Activated CD8-positive, alpha-beta T cell treated with anti-CD3 and anti-CD28 coated beads for 36 hours (primary cell): Measurements from ENCODE around the gene SBF2. TPM values are rescaled to one million over a fixed set of nuclear protein-coding genes. Genes with fewer than 3 reads are reported as not detected.

Experiments used
- ATAC-seq: fragments of 200-7000 bp; cut with Tn5 transposase; one replicate; pipeline ENCODE4 v1.10.0; 2021; ENCODE audit warnings: mild to moderate bottlenecking, moderate library complexity
- CTCF ChIA-PET: fragments of 350-600 bp; sonication (Branson Sonifier 250); formaldehyde crosslinking; loops from one replicate; lab custom pipeline; 2021; ENCODE audit warnings: antibody characterized with exemption; lab: Charles Lee
- POLR2A ChIA-PET: fragments of 350-600 bp; sonication (Branson Sonifier 250); formaldehyde crosslinking; loops from one replicate; lab custom pipeline; 2021; ENCODE audit warnings: antibody characterized with exemption; lab: Charles Lee
- DNase-seq: peaks from one replicate; pipeline ENCODE4 v3.0.0-alpha.2; 2020
- H3K27ac Mint-ChIP-seq: one replicate; pipeline ENCODE4 v1.8.0; 2021; ENCODE audit warnings: mild to moderate bottlenecking, mixed read lengths
- H3K27me3 Mint-ChIP-seq: one replicate; pipeline ENCODE4 v1.8.0; 2021; ENCODE audit warnings: mixed read lengths
- H3K36me3 Mint-ChIP-seq: one replicate; pipeline ENCODE4 v1.8.0; 2021; ENCODE audit warnings: low read depth, mixed read lengths
- H3K4me1 Mint-ChIP-seq: one replicate; pipeline ENCODE4 v1.8.0; 2021; ENCODE audit warnings: low read depth, mixed read lengths
- H3K4me3 Mint-ChIP-seq: one replicate; pipeline ENCODE4 v1.8.0; 2021; ENCODE audit warnings: mild to moderate bottlenecking, moderate library complexity, mixed read lengths
- H3K9me3 Mint-ChIP-seq: one replicate; pipeline ENCODE4 v1.8.0; 2021; ENCODE audit warnings: mixed read lengths
- intact Hi-C: fragments of 100-400 bp; cut with micrococcal nuclease; formaldehyde crosslinking; loops from one replicate; pipeline ENCODE4 v1.10.0; 2022
- total RNA-seq, 2 experiments: library from RNA; stranded (reverse); gene quantifications; one replicate each; pipeline ENCODE4 v1.2.3, GENCODE V29; 2021
- TF ChIP-seq, protein P1 (sequence below): fragments of 200-600 bp; IDR thresholded peaks from one replicate; pipeline ENCODE4 v1.8.0; 2022; ENCODE audit warnings: antibody characterized with exemption, mild to moderate bottlenecking

The SBF2 gene
- total RNA-seq, 2 experiments from 2014 or later = 10.0 to 11.0 TPM

DNA sequence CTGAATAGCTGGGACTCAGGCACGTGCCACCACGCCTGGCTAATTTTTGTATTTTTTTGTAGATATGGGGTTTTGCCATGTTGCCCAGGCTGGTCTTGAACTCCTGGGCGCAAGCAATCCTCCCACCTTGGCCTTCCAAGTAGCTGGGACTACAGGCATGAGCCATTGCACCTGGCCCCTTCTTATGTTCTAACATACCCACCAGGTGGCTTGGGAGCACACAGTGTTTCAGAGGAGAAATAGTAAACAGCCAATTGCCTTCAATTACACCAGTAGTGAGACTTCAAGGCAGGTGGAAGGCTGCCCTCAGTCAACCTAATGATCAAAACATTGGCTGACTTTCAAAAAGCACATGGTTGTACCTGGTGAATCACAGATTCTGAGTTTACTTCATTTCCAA lies 462.9 kb downstream of the SBF2 start:
- intact Hi-C loops = no loop called here
- Mint-ChIP-seq H3K4me3 (no peak overlapping the region), H3K36me3 (no peaks in the 10 kb centered on the region), H3K27me3 (no peaks in the 10 kb centered on the region), H3K9me3 (no peaks in the 10 kb centered on the region), H3K27ac (no peak overlapping the region), H3K4me1 (peaks cover 4% of the 10 kb centered on the region)
- CTCF ChIA-PET = interaction anchor here (0.7 kb wide), 1 partner anchor 83 kb away, joined by 3 read pairs; no protein-coding TSS in a partner anchor
- TF ChIP-seq, protein P1, sequence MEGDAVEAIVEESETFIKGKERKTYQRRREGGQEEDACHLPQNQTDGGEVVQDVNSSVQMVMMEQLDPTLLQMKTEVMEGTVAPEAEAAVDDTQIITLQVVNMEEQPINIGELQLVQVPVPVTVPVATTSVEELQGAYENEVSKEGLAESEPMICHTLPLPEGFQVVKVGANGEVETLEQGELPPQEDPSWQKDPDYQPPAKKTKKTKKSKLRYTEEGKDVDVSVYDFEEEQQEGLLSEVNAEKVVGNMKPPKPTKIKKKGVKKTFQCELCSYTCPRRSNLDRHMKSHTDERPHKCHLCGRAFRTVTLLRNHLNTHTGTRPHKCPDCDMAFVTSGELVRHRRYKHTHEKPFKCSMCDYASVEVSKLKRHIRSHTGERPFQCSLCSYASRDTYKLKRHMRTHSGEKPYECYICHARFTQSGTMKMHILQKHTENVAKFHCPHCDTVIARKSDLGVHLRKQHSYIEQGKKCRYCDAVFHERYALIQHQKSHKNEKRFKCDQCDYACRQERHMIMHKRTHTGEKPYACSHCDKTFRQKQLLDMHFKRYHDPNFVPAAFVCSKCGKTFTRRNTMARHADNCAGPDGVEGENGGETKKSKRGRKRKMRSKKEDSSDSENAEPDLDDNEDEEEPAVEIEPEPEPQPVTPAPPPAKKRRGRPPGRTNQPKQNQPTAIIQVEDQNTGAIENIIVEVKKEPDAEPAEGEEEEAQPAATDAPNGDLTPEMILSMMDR = no peak
- no peak for ATAC-seq
- DNase-seq = no peak
- POLR2A ChIA-PET = interaction anchor here (1.1 kb wide), 1 partner anchor 34 kb away, joined by 3 read pairs; no protein-coding TSS in a partner anchor

DNA sequence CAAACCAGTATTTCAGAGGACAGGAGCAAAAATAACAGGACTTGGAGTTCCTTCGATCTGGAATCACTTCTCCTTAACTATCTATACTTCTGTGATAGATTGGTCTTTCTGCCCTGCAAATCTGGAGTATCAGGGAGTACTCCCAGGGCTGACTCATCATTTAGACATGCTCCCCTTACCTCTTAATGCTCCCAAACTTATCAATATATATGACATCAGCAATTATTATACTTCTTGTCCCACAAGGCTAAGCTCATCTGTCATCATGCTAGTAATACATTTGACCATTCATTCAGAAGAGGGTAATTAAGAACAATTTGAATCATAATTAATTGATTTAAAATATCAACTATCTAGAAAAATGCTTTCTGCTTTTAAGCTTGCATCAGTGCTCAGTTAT lies 466.3 kb downstream of the SBF2 start:
- CTCF ChIA-PET = interaction anchor here (0.7 to 1.2 kb wide), 5 partner anchors 9 to 190 kb away, joined by 3 to 5 read pairs (median 4); no protein-coding TSS in a partner anchor
- intact Hi-C loops = no loop called here
- Mint-ChIP-seq H3K4me3 (no peak overlapping the region), H3K9me3 (no peaks in the 10 kb centered on the region), H3K4me1 (peaks cover 12% of the 10 kb centered on the region), H3K36me3 (no peaks in the 10 kb centered on the region), H3K27me3 (no peaks in the 10 kb centered on the region), H3K27ac (no peak overlapping the region)
- TF ChIP-seq, protein P1 = no peak
- POLR2A ChIA-PET = no interaction called here
- DNase-seq (no peak), ATAC-seq (no peak)

DNA sequence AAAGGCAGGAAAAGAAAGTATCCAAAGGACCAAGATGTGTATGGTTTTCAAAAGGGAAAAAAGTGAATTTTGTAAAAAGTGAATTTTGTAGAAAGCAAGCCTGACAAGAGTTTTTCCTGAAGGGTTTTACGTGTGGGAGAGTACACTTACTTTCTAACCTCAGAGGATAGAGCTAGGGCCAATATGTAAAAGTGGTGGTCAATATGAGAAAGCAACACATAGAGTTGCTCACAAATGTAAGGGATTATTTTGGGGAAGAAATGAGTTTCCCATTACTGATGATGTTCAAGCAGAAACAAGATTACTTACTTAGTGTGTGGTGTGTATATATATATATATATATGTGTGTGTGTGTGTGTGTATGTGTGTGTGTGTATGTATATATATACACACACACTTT lies 467.6 kb downstream of the SBF2 start:
- H3K4me3 Mint-ChIP-seq = no peak overlapping the region
- no peaks in the 10 kb centered on the region for H3K36me3 Mint-ChIP-seq
- intact Hi-C loops = no loop called here

DNA sequence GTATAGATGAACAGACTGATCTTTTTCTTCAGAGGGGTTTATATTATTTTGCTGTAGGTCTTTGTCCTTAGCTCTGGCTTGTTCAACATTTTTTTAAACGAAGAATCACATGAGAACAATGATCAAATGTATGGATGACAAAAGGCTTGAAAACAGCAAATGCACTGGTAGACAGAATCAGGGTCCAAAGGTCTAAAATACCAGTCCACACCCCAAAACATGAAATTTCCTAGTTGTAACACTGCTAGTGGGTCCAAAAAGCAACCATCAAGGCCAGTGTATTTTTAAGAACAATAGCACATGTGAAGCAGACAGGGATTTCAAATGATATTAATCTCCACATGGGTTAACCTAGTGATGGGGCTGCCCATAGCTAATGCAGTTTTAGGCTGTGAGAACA lies 468.1 kb downstream of the SBF2 start:
- H3K27ac Mint-ChIP-seq = no peak overlapping the region
- no peaks in the 10 kb centered on the region for H3K27me3 Mint-ChIP-seq

More for the DNA sequence above, 467.6 kb downstream of the SBF2 start:
- H3K27me3 Mint-ChIP-seq = no peaks in the 10 kb centered on the region
- ChIA-PET POLR2A (no interaction called here), CTCF (no interaction called here)
- DNase-seq (no peak), ATAC-seq (no peak)
- peaks cover 12% of the 10 kb centered on the region for H3K4me1 Mint-ChIP-seq
- H3K27ac Mint-ChIP-seq = no peak overlapping the region
- TF ChIP-seq, protein P1 = no peak
- no peaks in the 10 kb centered on the region for H3K9me3 Mint-ChIP-seq

DNA sequence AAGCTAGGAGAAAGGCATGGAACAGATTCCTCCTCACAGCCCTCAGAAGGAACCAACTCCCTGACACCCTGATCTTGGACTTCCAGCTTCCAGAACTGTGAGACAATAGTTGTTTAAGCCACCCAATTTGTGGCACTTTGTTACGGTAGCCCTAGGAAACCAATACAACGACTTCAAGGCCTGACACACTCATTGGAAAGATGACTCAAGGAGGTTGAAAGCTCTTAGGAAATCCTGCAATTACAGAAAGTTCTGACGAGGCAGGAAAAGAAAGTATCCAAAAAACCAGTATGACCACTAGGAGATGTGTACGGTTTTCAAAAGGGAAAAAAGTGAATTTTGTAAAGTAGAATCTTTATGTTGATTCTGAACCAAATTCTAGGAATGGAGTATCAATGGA lies 468.7 kb downstream of the SBF2 start:
- Mint-ChIP-seq H3K9me3 (no peaks in the 10 kb centered on the region), H3K36me3 (no peaks in the 10 kb centered on the region), H3K27ac (no peak overlapping the region), H3K27me3 (no peaks in the 10 kb centered on the region), H3K4me1 (peaks cover 12% of the 10 kb centered on the region), H3K4me3 (no peak overlapping the region)
- ChIA-PET CTCF (no interaction called here), POLR2A (no interaction called here)
- TF ChIP-seq, protein P1 = no peak
- intact Hi-C loops = no loop called here
- DNase-seq (no peak), ATAC-seq (no peak)

More for the DNA sequence above, 468.1 kb downstream of the SBF2 start:
- ChIA-PET CTCF (no interaction called here), POLR2A (no interaction called here)
- Mint-ChIP-seq H3K4me1 (peaks cover 12% of the 10 kb centered on the region), H3K36me3 (no peaks in the 10 kb centered on the region), H3K9me3 (no peaks in the 10 kb centered on the region), H3K4me3 (no peak overlapping the region)
- TF ChIP-seq, protein P1 = no peak
- ATAC-seq (no peak), DNase-seq (no peak)
- intact Hi-C loops = no loop called here
